ENCODE results near the gene NR3C2.
A peak's percentile ranks its signal among the peaks of the same experiment; 100 is the strongest.

Gene NR3C2

GRCh38 chr4:148441624-148441985, 609 bp downstream of the NR3C2 start:
- Histone ChIP-seq H3K27ac (ENCODE audit: low read length) (no peak overlapping the region; the same call in 1 of the 2 replicates), H3K4me3 (ENCODE audit: low read length) (peak overlapping the region; percentile 91), H2AFZ (ENCODE audit: low read length) (peak overlapping the region; percentile 95), H3K9ac (ENCODE audit: low read length) (peak overlapping the region; percentile 54; the same call in 1 of the 2 replicates), H3K79me2 (ENCODE audit: low read length) (no peaks in the 10 kb centered on the region), H3K36me3 (replicated peaks; ENCODE audit: insufficient read depth, low read length) (no peaks in the 10 kb centered on the region), H3K4me2 (ENCODE audit: low read depth, low read length) (peak overlapping the region; percentile 71), H3K27me3 (replicated peaks; ENCODE audit: insufficient read depth, low read length) (peaks cover 21% of the 10 kb centered on the region), H3K9me2 (replicated peaks; ENCODE audit: insufficient read depth, low read length) (no peaks in the 10 kb centered on the region), H3K4me1 (ENCODE audit: low read length) (no peaks in the 10 kb centered on the region), H3K9me3 (replicated peaks; ENCODE audit: insufficient read depth, low read length) (no peaks in the 10 kb centered on the region), H4K20me1 (ENCODE audit: insufficient read depth, low read length) (no peaks in the 10 kb centered on the region), H3F3A (ENCODE audit: insufficient read depth, low read length) (0 out of 2 replicates have a peak, but pooled peaks cover 8% of the 10 kb centered on the region)
- no peak for DNase-seq
- TF ChIP-seq CTCF (IDR thresholded peaks at IDR 0.05; ENCODE audit: low read length) (no peak), EZH2phosphoT487 (IDR thresholded peaks at IDR 0.05; ENCODE audit: low read length) (no peak), EZH2 (optimal IDR thresholded peaks at IDR 0.05; ENCODE audit: low read depth, low read length) (no peak)

DNA sequence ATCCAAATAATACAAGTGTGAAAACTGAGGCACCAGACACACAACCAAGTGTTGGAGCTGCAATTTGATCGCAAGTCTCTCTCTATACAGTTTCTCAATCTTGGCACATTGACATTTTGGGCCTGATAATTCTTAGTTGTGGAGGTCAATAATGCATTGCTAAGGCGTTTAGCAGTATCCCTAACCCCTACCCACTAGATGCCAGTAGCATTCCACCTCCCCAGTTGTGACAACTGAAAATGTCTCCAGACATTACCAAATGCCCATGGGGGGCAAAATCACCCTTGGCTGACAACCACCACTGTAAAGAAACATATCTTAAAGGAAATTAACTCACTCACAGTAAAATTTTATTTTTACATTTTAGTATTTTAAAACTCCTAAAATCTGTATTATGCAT, 4.2 kb downstream of the NR3C2 start:
- H3K4me3 ChIP-seq (ENCODE audit: low read length) = no peak overlapping the region
- peaks cover 11% of the 10 kb centered on the region for H3K27me3 ChIP-seq (replicated peaks; ENCODE audit: insufficient read depth, low read length)
- no peaks in the 10 kb centered on the region for H3K79me2 ChIP-seq (ENCODE audit: low read length)
- no peaks in the 10 kb centered on the region for H3K9me2 ChIP-seq (replicated peaks; ENCODE audit: insufficient read depth, low read length)
- DNase-seq = no peak
- no peaks in the 10 kb centered on the region for H4K20me1 ChIP-seq (ENCODE audit: insufficient read depth, low read length)
- H3K4me1 ChIP-seq (ENCODE audit: low read length) = peaks cover 15% of the 10 kb centered on the region
- no peaks in the 10 kb centered on the region for H3K36me3 ChIP-seq (replicated peaks; ENCODE audit: insufficient read depth, low read length)
- H3F3A ChIP-seq (ENCODE audit: insufficient read depth, low read length) = peaks cover 11% of the 10 kb centered on the region
- no peak overlapping the region for H2AFZ ChIP-seq (ENCODE audit: low read length)
- H3K27ac ChIP-seq (ENCODE audit: low read length) = no peak overlapping the region
- no peak overlapping the region for H3K9ac ChIP-seq (ENCODE audit: low read length)
- H3K4me2 ChIP-seq (ENCODE audit: low read depth, low read length) = no peak overlapping the region
- no peaks in the 10 kb centered on the region for H3K9me3 ChIP-seq (replicated peaks; ENCODE audit: insufficient read depth, low read length)
- TF ChIP-seq CTCF (IDR thresholded peaks at IDR 0.05; ENCODE audit: low read length) = no peak
- no peak for TF ChIP-seq EZH2 (optimal IDR thresholded peaks at IDR 0.05; ENCODE audit: low read depth, low read length)
- TF ChIP-seq EZH2phosphoT487 (IDR thresholded peaks at IDR 0.05; ENCODE audit: low read length) = no peak

DNA sequence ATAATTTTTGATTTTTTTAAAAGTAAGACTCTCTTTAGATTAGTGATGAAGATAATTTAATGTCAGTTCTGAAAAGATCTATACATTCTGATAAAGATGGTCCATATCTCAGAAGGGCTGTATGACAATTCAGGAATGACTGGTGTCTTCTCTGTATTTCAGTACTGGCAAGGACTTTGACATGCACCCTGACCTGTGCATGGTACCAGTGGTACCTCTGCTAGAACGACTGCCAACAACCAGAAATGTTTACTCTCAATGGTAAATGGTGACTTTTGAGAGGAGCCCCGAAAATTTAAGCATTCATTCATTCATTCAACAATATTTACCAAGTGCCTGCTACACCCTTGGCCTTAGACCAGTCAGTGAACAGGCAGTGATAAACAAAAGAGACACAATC, 4.8 kb downstream of the NR3C2 start:
- no peak overlapping the region for H3K4me2 ChIP-seq (ENCODE audit: low read depth, low read length)
- peaks cover 11% of the 10 kb centered on the region for H3F3A ChIP-seq (ENCODE audit: insufficient read depth, low read length)
- no peaks in the 10 kb centered on the region for H3K36me3 ChIP-seq (replicated peaks; ENCODE audit: insufficient read depth, low read length)
- no peak overlapping the region for H3K4me3 ChIP-seq (ENCODE audit: low read length)
- DNase-seq = no peak
- H2AFZ ChIP-seq (ENCODE audit: low read length) = no peak overlapping the region
- H3K27me3 ChIP-seq (replicated peaks; ENCODE audit: insufficient read depth, low read length) = peaks cover 18% of the 10 kb centered on the region
- no peaks in the 10 kb centered on the region for H3K9me3 ChIP-seq (replicated peaks; ENCODE audit: insufficient read depth, low read length)
- TF ChIP-seq EZH2 (optimal IDR thresholded peaks at IDR 0.05; ENCODE audit: low read depth, low read length) (no peak), EZH2phosphoT487 (IDR thresholded peaks at IDR 0.05; ENCODE audit: low read length) (no peak), CTCF (IDR thresholded peaks at IDR 0.05; ENCODE audit: low read length) (no peak)
- H3K27ac ChIP-seq (ENCODE audit: low read length) = no peak overlapping the region
- no peak overlapping the region for H3K9ac ChIP-seq (ENCODE audit: low read length)
- no peaks in the 10 kb centered on the region for H3K79me2 ChIP-seq (ENCODE audit: low read length)
- H4K20me1 ChIP-seq (ENCODE audit: insufficient read depth, low read length) = no peaks in the 10 kb centered on the region
- H3K4me1 ChIP-seq (ENCODE audit: low read length) = peaks cover 15% of the 10 kb centered on the region
- no peaks in the 10 kb centered on the region for H3K9me2 ChIP-seq (replicated peaks; ENCODE audit: insufficient read depth, low read length)
